Inflammatory macrophage (primary cell): ENCODE measurements around the gene ZBBX.
"Not testable (repeated sequence)": the region's sequence is repeated elsewhere in the genome, so short reads cannot be mapped to it uniquely, and the experiment has no call there.

ENCODE experiments used
- DNase-seq, 2 donors: peaks; one replicate each; pipeline ENCODE4 v3.0.0-alpha.2; 2020 to 2022
- total RNA-seq, 18 experiments: gene quantifications; one replicate each; lab custom pipeline; 2026; ENCODE audit warnings: mixed read lengths in 6 of 18, inconsistent platforms in 2 of 18; lab: John Stamatoyannopoulos, UW

The ZBBX gene, protein sequence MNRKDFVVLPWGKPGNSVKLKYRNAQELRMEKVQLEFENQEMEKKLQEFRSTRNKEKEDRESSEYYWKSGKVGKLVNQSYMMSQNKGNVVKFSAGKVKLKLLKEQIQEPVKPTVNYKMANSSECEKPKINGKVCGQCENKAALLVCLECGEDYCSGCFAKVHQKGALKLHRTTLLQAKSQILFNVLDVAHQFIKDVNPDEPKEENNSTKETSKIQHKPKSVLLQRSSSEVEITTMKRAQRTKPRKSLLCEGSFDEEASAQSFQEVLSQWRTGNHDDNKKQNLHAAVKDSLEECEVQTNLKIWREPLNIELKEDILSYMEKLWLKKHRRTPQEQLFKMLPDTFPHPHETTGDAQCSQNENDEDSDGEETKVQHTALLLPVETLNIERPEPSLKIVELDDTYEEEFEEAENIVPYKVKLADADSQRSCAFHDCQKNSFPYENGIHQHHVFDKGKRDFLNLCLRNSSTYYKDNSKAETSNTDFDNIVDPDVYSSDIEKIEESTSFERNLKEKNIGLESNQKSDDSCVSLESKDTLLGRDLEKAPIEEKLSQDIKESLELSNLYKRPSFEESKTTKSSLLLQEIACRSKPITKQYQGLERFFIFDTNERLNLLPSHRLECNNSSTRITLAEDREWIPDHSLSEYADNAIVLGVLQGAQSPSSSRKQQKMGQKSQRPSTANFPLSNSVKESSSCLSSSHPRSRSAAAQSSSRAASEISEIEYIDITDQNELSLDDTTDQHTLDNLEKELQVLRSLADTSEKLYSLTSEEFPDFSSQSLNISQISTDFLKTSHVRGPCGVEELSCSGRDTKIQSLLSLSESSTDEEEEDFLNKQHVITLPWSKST
- total RNA-seq, result 0 to 0.35 (median 0) reads per million in 18 experiments

DNA sequence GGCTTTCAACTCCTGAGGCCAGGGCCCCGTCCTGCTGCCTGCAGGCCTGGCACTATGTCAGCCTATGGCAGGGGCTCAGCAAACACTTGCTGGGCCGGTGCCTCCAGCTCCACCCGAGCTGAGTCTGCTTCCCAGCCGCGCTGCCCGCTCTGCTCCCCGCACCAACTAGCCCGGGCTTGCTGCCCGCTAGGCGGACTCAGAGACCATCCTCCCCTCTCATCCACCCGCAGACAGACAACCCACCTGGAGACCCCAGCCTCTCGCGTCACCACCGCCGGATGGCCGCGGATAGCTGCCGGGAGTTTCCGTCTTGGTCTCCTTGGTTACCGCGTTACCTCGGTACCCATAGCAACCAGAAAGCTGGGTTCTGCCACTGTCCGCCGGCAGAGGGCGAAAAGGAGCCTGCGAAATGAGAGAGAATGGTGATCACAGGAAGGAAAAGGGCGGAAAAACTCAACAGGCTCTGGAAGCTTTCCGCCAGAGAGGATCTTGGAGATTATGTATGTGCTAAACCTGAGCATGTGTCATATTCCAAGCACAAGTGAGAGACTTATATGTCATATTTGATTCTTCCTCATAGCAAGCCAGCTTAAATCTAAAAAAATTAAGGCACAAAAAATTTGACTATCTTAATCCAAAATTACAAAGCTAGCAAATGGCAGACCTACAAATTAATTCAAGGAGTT lies at the start of gene ZBBX:
Gene ZBBX (minus strand): TSS at position 294 of the 686 bp plus-strand sequence. CDS start 7,396 bp downstream, outside the sequence.
- peak; percentile 87 to 92 for DNase-seq

DNA sequence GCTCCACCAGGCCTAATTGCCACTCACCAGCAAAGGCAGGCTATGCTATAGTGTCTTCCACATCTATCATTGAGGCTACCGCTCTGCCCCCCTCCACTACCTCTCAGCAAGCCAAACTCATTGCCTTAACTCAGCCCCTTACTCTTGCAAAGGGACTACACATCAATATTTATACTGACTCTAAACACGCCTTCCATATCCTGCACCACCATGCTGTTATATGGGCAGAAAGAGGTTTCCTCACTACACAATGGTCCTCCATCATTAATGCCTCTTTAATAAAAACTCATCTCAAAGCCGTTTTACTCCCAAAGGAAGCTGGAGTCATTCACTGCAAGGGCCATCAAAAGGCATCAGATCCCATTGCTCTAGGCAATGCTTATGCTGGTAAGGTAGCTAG lies 46.9 kb upstream of the ZBBX start:
- not testable (repeated sequence) for DNase-seq

DNA sequence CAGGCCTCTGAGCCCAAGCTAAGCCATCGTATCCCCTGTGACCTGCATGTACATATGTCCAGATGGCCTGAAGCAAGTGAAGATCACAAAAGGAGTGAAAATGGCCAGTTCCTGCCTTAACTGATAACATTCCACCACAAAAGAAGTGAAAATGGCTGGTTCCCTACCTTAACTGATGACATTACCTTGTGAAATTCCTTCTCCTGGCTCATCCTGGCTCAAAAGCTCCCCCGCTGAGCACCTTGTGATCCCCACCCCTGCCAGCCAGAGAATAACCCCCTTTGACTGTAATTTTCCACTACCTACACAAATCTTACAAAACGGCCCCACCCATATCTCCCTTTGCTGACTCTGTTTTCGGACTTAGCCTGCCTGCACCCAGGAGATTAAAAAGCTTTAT lies 42.3 kb upstream of the ZBBX start:
- DNase-seq, result not testable (repeated sequence)

DNA sequence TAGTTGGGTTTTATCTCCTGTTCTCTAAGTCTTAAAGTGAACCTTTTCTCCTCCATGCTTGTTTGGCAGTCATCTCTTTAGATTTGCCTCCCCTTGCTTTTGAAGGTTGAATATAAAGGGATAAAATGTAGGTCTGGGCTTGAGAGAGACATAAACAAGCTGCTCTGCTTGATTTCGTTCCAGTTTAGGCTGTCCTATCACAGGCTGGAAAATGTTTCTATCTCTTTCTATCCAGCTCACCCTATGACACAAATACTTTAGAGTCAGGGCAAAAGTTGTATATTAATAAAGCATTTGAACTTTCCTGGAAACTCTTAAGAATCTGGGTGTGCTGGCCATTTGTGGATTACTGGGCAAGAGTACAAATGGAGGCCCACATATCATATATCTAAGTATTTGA lies 29.5 kb upstream of the ZBBX start:
- no peak for DNase-seq

DNA sequence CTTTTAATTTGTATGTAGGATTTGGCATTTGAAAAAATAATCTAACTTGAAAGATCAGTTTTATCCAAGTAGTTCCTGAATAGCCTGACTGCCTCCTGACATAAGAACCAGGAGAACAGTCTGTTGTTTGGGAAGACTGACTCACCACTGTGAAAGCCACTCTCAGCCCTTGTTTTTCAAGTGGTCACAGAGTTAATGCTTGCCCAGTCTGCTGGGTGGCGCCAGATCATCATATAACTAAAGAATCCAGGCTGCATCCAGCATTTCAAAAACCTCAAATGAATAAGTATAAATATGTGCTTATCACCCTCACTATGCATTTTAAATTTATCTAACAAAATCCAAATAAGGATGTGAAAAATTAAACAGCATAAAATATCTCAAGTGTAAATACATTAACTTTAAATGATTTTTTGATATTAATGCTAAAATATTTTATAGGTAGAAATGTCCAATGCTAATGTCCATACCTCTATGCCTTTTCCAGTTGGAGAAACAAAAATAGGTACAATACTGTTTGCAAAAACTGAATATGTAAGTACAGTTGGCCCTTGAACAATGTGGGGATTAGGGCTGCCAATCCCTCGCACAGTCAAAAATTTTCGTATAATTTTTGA lies 26.9 kb upstream of the ZBBX start:
- peak; percentile 45 to 61 for DNase-seq

DNA sequence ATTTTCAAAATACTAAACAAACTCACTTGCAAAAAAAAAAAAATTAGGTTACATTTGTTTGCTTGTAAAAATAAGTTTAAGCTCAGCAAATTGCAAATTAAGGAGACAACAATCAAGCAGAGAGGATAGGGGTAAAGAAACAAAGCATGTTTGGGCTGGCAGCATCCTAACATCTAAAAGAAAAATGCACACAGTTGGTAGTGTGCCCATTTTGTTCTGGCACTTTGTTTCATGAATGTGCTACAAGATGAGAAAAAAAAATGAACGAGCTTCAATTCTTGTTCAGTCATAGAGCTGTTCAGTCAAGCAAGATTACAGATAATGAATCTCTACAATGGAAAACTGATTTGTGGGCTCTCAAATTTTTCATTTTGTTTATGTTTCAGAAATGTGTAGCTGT lies 17.7 kb upstream of the ZBBX start:
- DNase-seq, result no peak

DNA sequence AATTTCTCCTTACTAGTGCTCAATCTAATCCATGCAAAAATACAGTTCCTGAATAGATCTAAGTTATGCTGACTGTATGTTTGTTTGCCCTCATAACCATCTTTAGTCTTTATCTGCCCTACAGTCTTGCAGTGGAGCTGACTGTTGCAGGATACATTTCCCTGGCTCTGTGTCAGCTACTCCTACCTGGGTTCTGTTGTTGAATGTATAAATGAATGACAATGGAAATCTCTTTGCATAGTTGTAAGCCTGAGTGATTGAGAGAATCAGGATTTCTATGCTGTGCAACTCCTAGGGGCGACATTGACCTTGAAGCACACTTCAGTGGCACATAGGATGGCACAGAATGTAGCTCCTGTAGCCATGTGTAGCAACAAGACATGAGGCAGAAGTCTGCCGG lies 16.0 kb upstream of the ZBBX start:
- DNase-seq, result no peak

DNA sequence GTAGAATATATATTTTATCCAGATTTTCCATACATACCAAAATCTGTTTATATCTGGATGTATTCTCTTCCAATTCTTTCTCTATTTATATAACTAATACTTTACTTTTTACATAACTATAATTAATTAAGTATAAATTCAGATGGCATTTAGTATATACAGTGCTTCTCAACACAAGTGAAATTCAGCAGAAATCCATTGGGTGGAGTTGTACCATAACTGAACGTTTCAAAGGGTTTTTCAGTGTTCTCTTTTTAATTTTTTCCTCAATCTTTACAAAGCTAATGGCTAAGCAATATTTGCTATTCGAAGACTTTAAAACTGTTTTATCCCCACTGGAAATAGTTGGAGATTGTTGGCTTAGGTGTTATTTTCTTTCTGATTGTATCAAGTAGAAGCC lies 13.9 kb upstream of the ZBBX start:
- DNase-seq, result no peak

DNA sequence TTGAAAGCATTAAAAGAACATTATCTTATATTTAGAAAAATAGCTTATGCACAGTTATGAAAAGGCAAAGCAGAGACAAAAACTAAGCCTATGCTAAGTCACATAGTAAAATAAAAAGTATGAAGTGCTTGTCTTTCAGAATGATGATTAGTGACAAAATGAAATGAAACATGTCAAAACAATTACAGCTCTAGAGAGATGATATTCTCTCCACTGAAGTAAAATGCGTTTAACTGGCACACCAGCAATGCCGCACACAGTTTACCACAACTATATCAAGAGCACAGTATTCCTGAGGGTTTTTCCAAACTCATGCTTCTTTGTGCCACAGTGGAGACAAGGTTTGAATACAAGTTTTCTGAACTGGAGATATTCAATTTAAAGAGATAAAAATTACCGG lies 2.1 kb upstream of the ZBBX start:
- DNase-seq, result no peak

DNA sequence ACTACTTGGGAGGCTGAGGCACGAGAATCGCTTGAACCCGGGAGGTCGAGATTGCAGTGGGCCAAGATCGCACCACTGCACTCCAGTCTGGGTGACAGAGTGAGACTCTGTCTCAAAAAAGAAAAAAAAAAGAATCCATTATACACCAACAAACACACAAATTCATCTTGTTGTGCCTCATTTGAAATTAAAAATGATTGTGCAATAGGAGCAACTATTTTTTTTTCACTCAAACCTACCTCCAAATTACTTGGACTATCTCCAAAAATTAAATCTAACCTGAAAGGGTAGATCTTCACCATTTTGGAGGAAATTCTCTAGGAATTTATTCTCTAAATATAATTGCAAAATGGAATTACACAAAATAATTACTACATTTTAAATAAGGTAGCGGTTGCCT lies 4.6 kb downstream of the ZBBX start:
- no peak for DNase-seq

DNA sequence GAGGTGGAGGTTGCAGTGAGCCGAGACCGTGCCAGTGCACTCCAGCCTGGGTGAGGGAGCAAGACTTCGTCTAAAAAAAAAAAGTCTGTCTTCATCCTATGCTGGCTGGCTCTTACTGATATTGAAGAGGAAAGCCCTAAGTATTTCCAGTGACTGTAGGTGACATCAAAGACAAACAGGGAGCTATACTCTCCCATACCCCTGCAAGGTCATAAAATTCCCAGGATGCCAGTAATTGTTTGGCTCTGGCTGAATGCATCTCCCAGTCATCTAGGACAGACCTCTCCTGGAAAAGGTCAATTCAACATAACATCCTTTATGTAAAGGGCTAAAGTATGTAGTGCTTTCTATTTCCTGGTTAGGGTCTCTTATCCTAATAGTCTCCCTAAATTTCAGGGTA lies 8.0 kb downstream of the ZBBX start:
- no peak for DNase-seq

DNA sequence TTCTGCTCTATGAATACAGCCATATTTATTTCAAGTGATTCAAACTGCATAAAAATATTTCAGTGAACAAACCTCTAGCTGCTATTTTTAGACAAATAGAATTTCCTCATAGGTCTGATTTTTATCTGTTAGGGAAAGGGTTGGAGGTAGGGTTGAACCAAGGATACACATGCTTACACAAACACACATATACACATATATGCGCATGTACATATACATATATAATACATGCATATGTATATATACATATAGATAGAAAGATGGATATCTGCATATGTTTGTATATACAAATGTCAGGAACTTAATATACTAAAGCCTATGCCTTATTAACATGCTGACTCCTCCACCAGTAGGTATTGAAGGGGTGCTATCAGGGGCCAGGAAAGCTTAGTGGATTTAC lies 18.1 kb downstream of the ZBBX start:
- no peak for DNase-seq

DNA sequence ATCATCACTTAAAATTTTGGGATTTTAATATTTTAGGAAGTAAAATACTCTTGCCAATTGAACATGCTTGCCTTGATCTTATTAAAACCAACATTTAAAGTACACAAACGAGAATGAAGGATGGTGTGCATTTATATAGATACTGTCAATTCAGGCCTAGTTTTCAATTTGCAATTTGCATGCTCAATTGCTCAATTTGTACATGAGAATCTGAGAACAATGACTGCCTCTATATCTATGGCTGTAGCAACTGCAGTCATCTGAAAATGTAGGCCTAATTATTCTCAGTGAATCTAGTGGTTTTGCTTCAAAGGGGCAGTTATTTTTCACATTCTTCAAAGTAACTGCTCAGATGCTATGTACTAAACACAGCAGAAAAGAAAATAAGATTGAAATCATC lies 18.8 kb downstream of the ZBBX start:
- DNase-seq, result no peak

DNA sequence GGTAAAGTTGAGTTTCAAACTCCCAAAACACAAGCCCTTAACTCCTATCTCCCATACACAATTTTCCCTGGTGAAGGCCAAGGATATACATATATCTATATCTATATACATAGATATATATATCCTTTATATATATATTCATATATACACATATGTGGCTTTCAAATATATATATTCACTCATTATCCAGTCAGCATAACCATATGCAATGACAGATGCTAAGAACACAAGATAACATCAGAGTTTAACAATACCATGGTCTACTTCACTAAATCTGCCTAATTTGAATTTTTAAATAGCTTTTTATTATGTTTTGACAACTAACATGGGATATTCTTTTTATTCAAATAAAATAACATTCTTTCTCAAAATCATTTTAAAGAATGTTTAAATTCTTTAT lies 24.7 kb downstream of the ZBBX start:
- DNase-seq, result no peak

DNA sequence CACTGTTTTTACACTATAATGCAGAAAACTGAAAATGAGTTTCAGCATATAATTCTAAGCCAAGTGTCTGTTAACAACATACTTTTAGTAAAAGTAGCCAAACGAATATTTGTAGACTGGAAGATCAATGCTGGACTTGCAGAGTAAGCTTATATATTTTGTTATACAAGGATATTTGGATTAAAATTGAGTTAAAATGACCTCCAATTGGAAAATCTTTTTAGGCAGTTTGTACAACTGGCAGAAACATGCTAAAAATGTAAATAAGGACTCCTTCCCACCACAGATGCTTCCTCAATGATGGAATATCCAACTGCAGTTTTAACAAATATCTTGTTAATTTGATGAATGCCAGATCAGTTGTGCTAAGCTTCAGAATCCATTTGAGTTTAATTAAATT lies 25.3 kb downstream of the ZBBX start:
- no peak for DNase-seq

DNA sequence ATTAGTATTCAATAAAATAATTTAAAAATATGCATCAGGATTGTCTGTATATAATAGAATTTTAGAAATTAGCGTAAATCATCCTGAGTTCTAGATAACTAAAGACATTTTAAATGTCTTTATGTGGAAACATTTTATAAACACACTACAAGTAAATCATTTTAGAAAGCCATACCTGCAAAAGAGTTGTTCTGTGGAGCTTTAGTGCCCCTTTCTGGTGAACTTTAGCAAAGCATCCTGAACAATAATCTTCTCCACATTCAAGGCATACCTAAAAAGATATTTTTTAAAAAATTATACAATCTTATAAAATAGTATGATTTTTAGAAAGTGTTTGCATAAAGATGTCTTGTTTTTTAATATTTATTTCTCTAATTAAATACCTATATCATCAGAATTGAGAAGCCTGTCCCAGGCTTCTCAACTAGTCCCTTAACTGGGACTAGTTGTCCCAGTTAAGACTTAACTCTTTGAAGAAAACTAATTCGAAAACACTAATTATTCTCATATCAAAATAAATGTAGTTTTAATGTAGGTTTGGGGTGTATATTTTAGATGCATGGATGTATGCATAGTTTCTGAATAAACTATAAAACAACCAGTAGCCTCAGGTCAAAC lies 29.7 kb downstream of the ZBBX start:
- peak; percentile 27 to 40 for DNase-seq

DNA sequence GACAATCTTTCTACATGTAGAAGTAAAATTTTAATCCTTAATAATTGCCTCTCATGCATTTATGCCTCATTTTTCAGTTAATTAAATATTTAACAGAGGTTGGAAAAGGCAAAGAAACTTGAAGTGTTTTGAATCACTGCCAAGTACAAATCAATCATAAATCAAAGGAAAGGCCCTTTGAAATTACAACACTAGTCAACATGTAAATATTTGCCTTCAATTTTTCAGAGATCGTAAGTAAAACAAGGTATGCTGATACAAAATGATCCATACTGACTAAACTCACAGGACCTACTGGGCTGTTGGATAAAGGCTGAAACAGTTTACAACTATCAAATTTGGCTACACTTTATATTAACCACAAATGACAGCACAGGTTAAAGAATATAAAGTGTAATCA lies 33.9 kb downstream of the ZBBX start:
- no peak for DNase-seq

DNA sequence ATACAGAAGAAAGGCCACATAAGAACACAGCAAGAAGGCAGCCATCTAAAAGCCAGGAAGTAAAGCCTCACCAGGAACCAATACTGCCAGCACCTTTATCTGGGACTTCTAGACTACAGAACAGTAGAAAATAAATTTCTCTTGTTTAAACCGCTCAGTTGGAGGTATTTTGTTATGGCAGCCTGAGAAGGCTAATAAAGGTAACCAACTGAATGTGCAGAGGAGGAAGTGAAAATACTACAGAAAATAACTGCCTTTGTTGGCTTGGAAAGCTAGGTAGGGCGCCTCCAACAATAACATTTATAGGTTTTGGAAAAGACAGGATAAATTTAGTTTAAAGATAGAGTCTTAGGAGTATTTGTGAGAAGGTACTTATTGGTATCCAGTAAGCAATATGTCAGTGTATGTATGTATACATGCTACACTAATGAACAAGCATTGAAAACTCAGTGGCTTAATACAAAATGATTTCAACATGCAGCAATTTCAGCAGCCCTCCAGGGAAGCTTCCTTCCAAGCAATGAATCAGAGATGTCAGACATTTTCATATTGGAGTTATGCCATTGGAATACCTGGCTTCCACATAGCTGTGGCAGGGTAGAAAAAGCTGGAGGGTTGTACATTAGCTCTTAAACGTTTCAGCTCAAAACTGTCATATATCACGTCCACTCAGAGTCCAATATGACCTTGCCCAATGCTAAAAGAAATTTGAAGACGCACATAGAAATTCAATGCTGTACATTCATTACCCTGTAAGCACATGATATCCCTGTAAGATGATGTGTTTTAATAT lies 48.9 kb downstream of the ZBBX start:
- DNase-seq, result no peak

DNA sequence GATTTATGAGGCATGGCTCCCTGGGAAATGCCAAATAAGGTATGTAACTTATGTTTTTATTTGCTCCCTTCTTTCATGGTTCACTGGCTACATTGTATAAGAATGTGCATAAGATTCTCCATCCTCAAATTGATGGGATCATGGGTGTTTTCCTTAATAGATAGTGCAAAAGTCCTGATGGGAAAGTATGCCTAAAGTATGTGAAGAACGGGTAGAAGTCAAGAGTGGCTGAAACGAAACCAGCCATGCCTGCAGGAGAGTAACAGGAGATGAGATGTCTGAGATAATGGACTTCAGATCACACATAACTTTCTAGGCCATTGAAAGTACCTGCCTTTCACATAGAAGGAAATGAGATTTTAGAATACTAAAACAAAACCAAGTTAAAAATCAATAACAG lies 56.5 kb downstream of the ZBBX start:
- DNase-seq, result no peak

DNA sequence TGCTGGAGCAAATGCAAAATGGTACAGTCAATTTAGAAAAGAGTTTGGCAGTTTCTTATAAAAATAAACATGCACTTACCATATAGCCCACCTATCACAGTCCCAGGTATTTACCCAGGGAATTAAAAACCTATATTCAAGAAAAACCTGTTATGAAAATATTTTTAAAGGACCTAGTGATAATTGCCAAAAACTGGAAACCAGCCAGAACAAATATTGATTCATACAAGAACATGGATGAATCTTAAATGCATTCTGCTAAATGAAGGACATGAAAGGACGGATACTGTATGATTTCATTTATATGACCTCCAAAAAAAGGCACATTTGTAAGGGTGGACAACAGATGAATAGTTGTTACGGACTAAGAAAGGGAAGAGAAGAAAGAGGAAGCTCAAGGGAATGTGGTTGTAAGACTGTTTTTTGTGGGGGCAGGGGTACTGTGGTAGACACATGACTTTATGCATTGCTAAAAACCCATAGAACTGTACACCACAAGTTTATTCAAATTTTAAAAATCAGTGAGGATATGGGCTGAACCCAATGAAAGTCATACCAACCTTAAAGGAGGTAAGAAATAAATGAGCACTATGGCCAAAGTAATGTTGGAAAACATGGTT lies 61.0 kb downstream of the ZBBX start:
- peak; percentile 11 to 12 for DNase-seq

DNA sequence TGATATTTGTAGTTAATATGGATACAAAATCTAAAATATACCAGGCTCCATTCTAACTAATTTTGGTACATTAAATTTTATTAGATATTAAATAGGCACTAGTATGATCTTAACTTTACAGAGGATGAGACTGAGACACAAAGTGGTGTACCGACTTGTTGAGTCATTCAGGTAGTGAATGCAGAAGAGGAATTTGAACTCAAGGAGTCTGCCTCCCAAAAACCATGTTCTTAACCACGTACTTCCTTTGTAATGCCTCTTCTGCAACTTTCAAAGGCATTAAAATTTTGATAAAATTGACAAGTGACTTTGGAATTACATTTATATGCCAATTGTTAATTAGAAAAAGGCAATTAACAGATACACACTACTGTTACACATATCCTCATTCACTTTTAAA lies 61.8 kb downstream of the ZBBX start:
- no peak for DNase-seq
